Stimulated activated naive CD4-positive, alpha-beta T cell (primary cell): ENCODE measurements around the gene PLPP4.

Experiments
- DNase-seq, 6 experiments: peaks; one replicate each; lab custom pipeline; 2025; lab: John Stamatoyannopoulos, UW

The PLPP4 gene

DNA sequence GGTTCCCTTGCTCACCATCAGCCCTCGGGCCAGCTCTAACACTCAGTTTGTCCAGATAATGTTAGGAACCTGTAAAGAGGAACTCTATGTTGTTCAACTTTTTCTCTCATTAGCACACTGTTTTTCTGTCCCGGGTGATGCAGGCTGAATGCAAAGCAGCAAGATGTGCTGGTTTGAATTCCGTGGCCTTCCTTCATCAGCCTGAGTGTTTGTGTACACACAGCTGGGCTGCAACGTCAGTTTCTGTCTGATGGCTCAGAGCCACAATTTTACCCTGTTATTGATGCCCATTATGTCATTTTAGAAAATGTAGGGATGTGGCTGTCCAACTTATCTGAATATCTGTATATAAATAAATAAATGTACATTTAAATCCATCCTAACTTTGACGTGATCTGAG is 152.0 kb downstream of the PLPP4 start:
- no peak for DNase-seq

DNA sequence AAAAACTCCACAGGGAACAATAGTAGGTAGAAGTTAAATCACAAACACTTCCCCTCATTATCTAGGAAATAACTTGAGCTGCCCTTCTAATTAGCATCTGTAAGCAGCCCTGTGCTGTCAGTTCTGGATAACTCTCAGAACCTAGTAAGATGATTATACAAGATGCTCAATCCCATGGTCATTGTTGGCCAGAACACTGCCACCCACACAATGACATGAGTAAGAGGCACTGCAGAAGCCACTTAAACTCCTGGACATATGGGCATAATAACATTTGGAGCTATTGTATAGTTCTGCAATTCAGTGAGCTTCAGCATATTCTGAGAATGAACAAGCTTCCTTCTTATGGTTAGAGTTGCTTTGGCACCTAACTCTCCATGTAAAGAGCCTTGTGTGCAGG is 153.8 kb downstream of the PLPP4 start:
- no peak for DNase-seq

DNA sequence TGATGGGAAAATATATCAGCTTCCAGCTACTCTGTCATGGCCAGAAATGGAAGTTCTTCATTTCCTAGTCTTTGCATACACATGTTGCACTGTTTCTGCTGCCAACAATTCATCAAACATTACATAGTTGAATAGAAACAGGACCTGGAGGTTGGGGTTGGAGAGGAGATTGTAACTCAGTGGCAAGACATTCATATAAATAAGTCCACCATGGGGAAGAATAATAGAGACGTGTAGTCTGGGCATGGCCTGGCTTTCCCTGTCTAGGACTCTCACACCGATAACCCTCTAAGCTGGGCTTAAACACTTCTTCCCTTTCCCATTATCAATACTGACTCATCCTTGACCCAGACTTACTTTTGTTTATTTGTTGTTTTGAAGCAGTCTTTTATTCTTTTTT is 155.7 kb downstream of the PLPP4 start:
- no peak for DNase-seq

DNA sequence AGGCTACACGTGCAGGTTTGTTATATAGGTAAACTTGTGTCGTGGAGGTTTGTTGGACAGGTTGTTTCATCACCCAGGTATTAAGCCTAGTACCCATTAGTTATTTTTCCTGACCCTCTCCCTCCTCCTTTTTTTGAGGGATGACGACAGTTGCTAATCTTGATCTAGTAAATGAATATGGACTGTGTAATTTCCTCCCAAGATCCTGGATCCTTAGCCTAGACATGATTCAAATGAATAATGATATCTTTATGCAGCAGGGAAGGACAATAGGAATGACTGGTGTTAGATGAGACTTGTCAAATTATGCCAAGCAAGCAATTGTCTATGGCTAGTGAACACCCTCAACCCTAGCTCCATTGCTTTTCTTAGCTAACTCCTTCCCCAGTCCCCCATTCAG is 156.2 kb downstream of the PLPP4 start:
- no peak for DNase-seq

DNA sequence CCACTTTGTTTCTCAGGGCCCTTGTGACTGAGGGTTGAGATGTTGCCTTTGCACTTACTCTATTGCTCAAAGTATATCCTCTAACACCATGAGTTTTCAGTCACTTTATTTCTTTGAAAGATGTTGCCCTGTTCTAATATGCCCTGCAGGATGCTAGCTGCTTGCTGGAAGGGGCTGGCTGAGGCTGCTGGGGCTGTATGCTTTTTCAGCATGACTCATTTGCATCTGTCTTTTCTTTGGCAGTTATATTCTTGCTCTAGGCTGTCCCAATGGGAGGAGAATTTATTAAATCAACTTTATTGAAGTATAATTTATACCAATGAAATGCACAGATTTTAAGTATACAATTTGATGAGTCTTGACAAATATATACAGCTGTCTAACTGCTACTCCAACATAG is 157.7 kb downstream of the PLPP4 start:
- DNase-seq: no peak

DNA sequence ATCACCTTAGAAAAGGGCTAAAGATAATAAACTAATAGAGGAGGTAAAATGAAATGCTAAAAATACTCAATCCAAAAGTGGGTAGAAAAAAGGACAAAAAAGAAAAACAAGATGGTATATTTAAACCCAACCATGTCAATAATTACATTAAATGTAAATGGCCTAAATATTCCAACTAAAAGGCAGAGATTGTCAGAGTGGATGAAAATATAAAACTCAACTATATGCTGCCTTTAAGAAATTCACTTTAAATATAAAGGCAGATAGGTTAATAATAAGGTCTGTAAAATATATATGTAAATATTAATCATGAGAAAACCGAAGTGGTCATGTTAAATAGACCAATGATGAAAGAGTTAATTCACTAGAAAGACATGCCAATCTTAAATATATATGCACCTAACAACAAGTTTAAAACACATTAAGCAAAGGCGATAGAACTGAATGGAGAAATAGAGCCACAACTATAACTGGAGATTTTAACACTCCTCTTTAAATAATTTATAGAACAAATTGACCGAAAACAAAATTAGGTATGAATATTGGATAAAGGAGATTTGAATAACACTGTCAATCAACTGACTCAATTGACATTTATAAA is 159.4 kb downstream of the PLPP4 start:
- DNase-seq: no peak

DNA sequence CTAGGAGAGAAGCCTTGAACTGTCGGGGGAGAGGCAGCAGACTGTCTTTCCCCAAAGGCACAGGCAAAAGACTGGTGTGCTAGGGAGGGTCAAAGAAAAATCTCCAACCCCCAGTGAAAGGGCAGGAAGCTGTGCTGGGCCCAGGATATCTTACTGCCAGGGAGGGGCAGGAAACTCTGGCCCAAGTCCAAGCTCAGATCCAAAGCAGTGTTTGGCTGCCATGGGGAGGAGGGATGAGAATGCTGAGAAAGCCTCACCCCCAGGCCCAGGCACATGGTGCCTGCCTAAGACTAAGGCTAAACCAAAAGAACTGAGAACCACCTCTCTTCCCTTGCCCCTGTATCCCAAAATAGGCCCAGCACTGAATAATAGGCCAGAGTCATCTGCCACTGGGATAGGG is 171.2 kb downstream of the PLPP4 start:
- no peak for DNase-seq

DNA sequence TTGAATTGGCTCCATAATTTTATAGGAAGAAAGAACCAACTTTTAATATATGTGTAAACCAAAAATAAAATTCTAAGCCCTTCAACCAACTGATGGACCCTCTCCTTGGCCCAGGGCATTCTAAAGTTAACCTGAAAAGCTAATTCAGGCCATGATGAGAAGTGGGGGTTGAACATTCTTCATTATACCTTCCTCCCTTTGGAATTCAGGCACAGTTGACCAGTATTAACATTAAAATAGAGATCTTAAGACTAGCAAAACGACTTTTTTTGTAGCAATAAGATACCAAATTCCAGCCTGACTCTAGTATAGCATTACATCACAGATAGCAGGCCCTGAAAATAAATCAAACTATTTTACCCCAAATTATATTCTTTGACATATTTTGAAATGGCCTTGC is 173.2 kb downstream of the PLPP4 start:
- no peak for DNase-seq

DNA sequence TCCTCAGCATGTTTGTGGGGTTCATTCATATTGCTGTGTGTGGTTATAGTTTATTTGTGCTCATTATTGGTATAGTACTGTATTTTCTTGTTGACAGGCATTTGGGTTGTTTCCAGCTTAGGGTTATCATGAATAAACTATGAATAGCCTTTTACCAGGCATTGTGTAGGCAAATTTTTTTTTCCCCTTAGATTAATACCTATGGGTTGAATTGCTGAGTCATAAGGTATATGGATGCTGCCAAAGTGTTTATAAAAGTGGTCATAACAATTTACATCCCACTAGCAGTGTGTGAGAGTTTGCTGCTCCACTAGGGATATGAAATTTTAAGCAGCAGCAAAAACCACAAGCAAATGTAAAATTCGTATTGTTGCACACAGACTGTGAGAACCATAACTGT is 175.0 kb downstream of the PLPP4 start:
- DNase-seq: no peak

DNA sequence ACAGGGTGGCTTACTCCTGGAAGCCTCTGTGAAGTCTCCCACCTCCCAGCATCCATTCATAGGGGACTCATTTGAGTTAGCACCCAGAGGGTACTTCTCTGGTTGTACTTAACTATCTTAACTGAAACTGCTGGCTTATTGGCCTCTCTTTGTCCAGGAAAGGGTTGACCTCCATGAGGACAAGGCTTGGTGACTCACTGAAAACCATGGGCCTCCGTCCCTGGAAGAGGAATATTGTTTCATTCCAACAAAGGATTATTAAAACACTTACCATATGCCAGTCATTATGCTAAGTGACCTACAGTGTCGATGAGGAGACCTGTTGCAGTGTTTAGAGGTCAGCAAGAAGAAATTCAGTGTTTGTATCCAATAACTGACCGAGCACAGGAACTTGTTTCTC is 175.9 kb downstream of the PLPP4 start:
- DNase-seq: no peak

DNA sequence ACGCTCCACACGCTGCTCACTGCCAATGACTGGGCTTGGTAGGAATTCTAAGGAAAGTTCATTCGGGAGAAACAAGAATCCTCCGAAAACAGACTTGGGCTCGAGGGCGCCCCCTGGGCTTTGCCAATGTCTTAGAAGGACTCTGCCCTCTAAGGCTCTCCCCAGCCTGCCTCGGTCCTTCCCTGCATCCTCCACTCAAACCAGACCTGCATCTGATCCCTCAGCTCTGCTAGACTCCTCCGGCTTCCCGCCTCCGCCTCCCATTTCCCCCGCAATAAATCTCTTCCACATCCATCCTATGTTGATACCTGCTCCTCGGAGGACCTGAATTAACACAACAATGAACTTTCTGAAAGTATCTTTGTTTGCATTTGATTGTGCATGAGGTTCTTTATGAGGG is 177.6 kb downstream of the PLPP4 start:
- DNase-seq: no peak
